Measurements from ENCODE around the gene SUSD6.

The SUSD6 gene

GRCh38 chr14:69671365-69672030, 60.1 kb downstream of the SUSD6 start:
- no peak for DNase-seq (ENCODE audit: low read depth in 1 of 2, low spot score in 1 of 2)

GRCh38 chr14:69672356-69672755, 61.0 kb downstream of the SUSD6 start:
- no peak for DNase-seq (ENCODE audit: low read depth in 1 of 2, low spot score in 1 of 2)

GRCh38 chr14:69673104-69673503, 61.7 kb downstream of the SUSD6 start:
- DNase-seq (ENCODE audit: low read depth in 1 of 2, low spot score in 1 of 2) = no peak

- no peak for DNase-seq (ENCODE audit: low read depth in 1 of 2, low spot score in 1 of 2)
These were observed 62.3 kb downstream of the SUSD6 start for GRCh38 chr14:69673578-69674305.

GRCh38 chr14:69674546-69675244, 63.3 kb downstream of the SUSD6 start:
- no peak for DNase-seq (ENCODE audit: low read depth in 1 of 2, low spot score in 1 of 2)

GRCh38 chr14:69675245-69675583, 63.8 kb downstream of the SUSD6 start:
- DNase-seq (ENCODE audit: low read depth in 1 of 2, low spot score in 1 of 2) = no peak

- no peak for DNase-seq (ENCODE audit: low read depth in 1 of 2, low spot score in 1 of 2)
These were observed 64.6 kb downstream of the SUSD6 start for GRCh38 chr14:69675877-69676416.

GRCh38 chr14:69676723-69677122, 65.3 kb downstream of the SUSD6 start:
- DNase-seq (ENCODE audit: low read depth in 1 of 2, low spot score in 1 of 2) = no peak

GRCh38 chr14:69680297-69680696, 68.9 kb downstream of the SUSD6 start:
- DNase-seq (ENCODE audit: low read depth in 1 of 2, low spot score in 1 of 2) = no peak

GRCh38 chr14:69682136-69682535, 70.7 kb downstream of the SUSD6 start:
- DNase-seq (ENCODE audit: low read depth in 1 of 2, low spot score in 1 of 2) = no peak

GRCh38 chr14:69682621-69683263, 71.3 kb downstream of the SUSD6 start:
- DNase-seq (ENCODE audit: low read depth in 1 of 2, low spot score in 1 of 2) = no peak

GRCh38 chr14:69683971-69684370, 72.6 kb downstream of the SUSD6 start:
- no peak for DNase-seq (ENCODE audit: low read depth in 1 of 2, low spot score in 1 of 2)

GRCh38 chr14:69684461-69685217, 73.2 kb downstream of the SUSD6 start:
- no peak for DNase-seq (ENCODE audit: low read depth in 1 of 2, low spot score in 1 of 2)

GRCh38 chr14:69685218-69685616, 73.8 kb downstream of the SUSD6 start:
- peak in 1 of 2 donors; percentile 50 for DNase-seq (ENCODE audit: low read depth in 1 of 2, low spot score in 1 of 2)

- DNase-seq (ENCODE audit: low read depth in 1 of 2, low spot score in 1 of 2) = no peak
These were observed 74.3 kb downstream of the SUSD6 start for GRCh38 chr14:69685716-69686115.

GRCh38 chr14:69687606-69688298, 76.4 kb downstream of the SUSD6 start:
- no peak for DNase-seq (ENCODE audit: low read depth in 1 of 2, low spot score in 1 of 2)

- no peak for DNase-seq (ENCODE audit: low read depth in 1 of 2, low spot score in 1 of 2)
These were observed 76.9 kb downstream of the SUSD6 start for GRCh38 chr14:69688299-69688649.

- no peak for DNase-seq (ENCODE audit: low read depth in 1 of 2, low spot score in 1 of 2)
These were observed 78.6 kb downstream of the SUSD6 start for GRCh38 chr14:69690042-69690441.

GRCh38 chr14:69692594-69692993, 81.2 kb downstream of the SUSD6 start:
- DNase-seq (ENCODE audit: low read depth in 1 of 2, low spot score in 1 of 2) = no peak

GRCh38 chr14:69693145-69693544, 81.7 kb downstream of the SUSD6 start:
- DNase-seq (ENCODE audit: low read depth in 1 of 2, low spot score in 1 of 2) = no peak
